ENCODE data around the gene SMPD3.

Gene SMPD3

DNA sequence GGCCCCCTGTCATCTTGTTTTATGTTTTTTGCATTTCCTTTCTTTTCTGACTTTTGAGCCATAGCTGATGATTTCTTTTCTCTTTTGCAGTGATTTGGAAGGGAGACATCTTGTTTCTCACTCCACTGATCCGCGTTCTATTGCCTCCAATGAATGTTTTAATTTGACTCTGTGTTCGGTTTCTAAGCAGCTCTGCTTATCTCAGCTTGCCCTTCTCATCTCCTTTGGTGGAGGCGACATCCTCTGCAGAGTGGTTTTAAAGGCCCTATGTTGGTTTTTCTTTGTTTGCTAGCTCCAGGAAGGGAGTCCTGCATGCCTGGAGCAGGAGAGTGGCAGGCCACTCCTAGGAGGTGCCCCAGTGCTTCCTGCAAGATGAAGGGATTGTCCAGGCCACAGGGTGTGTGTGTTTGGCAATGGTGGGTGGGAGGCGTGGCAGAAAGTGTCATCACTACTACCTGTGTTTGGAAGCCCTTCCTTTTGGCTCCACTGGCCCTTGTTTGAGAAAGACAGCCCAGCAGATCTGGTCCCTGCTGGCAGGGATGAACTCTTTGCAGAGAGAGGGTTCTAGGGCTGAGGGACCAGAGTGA, 13.6 kb downstream of the SMPD3 start:
- Mint-ChIP-seq H3K4me1 (ENCODE audit: low read depth) (peaks cover 6% of the 10 kb centered on the region), H3K4me3 (no peak overlapping the region), H3K27me3 (ENCODE audit: low read depth) (peaks cover 48% of the 10 kb centered on the region), H3K9me3 (peaks cover 10% of the 10 kb centered on the region), H3K36me3 (ENCODE audit: low read depth) (no peaks in the 10 kb centered on the region), H3K27ac (no peak overlapping the region)
- DNase-seq (ENCODE audit: low spot score): no peak

DNA sequence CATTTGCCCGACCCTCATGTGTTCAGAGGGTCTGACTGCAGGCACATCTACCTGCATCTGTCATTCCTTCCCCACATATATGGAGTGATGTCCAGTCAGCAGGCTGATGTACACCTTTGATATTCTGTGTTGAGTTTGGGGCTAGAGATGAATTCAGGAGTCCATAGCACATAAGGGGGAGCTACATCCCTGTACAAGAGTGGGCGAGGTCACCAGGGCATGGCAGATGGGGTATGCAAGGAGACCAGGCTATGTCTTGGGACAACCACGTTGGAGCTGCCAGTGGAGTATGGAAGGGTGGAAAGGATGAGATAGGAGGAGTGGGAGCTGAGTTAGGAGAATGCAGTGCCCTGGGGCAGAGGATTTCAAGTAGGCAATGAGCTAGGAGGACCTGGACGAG, 15.0 kb downstream of the SMPD3 start:
- peaks cover 45% of the 10 kb centered on the region for H3K27me3 Mint-ChIP-seq (ENCODE audit: low read depth)
- no peak overlapping the region for H3K27ac Mint-ChIP-seq
- H3K9me3 Mint-ChIP-seq: peaks cover 10% of the 10 kb centered on the region
- no peaks in the 10 kb centered on the region for H3K36me3 Mint-ChIP-seq (ENCODE audit: low read depth)
- no peak overlapping the region for H3K4me3 Mint-ChIP-seq
- H3K4me1 Mint-ChIP-seq (ENCODE audit: low read depth): peaks cover 6% of the 10 kb centered on the region
- no peak for DNase-seq (ENCODE audit: low spot score)

DNA sequence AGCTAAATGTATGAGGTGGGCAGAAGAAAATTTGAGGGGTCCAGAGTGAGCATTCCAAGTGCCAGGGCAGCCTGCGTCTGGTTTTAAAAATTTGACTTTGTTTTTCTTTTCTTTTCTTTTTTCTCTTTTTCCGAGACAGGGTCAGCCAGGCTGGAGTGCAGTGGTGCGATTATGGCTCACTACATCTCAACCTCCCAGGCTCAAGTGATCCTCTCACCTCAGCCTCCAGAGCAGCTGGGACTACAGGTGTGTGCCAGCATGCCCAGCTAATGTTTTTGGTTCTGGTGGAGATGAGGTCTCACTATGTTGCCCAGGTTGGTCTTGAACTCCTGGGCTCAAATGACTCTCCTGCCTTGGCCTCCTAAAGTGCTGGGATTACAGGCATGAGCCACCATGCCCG, 15.6 kb downstream of the SMPD3 start:
- Mint-ChIP-seq H3K9me3 (peaks cover 10% of the 10 kb centered on the region), H3K27ac (no peak overlapping the region), H3K4me1 (ENCODE audit: low read depth) (peaks cover 6% of the 10 kb centered on the region), H3K4me3 (no peak overlapping the region), H3K27me3 (ENCODE audit: low read depth) (peaks cover 47% of the 10 kb centered on the region), H3K36me3 (ENCODE audit: low read depth) (no peaks in the 10 kb centered on the region)
- no peak for DNase-seq (ENCODE audit: low spot score)

GRCh38 chr16:68429076-68429854, 19.0 kb downstream of the SMPD3 start:
- Mint-ChIP-seq H3K27ac (no peak overlapping the region), H3K4me1 (ENCODE audit: low read depth) (peaks cover 6% of the 10 kb centered on the region), H3K4me3 (no peak overlapping the region), H3K27me3 (ENCODE audit: low read depth) (peaks cover 51% of the 10 kb centered on the region), H3K36me3 (ENCODE audit: low read depth) (no peaks in the 10 kb centered on the region), H3K9me3 (no peaks in the 10 kb centered on the region)
- DNase-seq (ENCODE audit: low spot score): no peak

GRCh38 chr16:68427649-68428303, 20.5 kb downstream of the SMPD3 start:
- H3K9me3 Mint-ChIP-seq: no peaks in the 10 kb centered on the region
- peaks cover 44% of the 10 kb centered on the region for H3K27me3 Mint-ChIP-seq (ENCODE audit: low read depth)
- H3K27ac Mint-ChIP-seq: no peak overlapping the region
- peaks cover 5% of the 10 kb centered on the region for H3K4me1 Mint-ChIP-seq (ENCODE audit: low read depth)
- no peak for DNase-seq (ENCODE audit: low spot score)
- H3K36me3 Mint-ChIP-seq (ENCODE audit: low read depth): no peaks in the 10 kb centered on the region
- H3K4me3 Mint-ChIP-seq: no peak overlapping the region

DNA sequence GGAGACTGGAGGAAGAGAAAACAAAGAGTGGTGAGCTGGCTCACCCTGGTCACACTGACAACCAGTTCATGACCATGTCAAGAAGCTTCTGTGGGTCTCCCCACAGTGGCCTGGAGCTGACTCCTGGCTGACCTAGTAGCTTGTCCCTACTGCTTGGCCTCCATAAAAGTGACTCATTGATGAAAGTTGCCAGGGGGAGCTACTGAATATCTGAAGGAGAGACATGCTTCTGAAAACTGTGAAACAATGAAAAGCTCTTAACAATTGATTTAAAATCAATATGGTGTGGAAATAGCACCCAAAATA, 22.0 kb downstream of the SMPD3 start:
- Mint-ChIP-seq H3K27ac (no peak overlapping the region), H3K36me3 (ENCODE audit: low read depth) (no peaks in the 10 kb centered on the region), H3K27me3 (ENCODE audit: low read depth) (peaks cover 52% of the 10 kb centered on the region), H3K4me1 (ENCODE audit: low read depth) (peaks cover 5% of the 10 kb centered on the region), H3K4me3 (no peak overlapping the region), H3K9me3 (no peaks in the 10 kb centered on the region)
- DNase-seq (ENCODE audit: low spot score): no peak

DNA sequence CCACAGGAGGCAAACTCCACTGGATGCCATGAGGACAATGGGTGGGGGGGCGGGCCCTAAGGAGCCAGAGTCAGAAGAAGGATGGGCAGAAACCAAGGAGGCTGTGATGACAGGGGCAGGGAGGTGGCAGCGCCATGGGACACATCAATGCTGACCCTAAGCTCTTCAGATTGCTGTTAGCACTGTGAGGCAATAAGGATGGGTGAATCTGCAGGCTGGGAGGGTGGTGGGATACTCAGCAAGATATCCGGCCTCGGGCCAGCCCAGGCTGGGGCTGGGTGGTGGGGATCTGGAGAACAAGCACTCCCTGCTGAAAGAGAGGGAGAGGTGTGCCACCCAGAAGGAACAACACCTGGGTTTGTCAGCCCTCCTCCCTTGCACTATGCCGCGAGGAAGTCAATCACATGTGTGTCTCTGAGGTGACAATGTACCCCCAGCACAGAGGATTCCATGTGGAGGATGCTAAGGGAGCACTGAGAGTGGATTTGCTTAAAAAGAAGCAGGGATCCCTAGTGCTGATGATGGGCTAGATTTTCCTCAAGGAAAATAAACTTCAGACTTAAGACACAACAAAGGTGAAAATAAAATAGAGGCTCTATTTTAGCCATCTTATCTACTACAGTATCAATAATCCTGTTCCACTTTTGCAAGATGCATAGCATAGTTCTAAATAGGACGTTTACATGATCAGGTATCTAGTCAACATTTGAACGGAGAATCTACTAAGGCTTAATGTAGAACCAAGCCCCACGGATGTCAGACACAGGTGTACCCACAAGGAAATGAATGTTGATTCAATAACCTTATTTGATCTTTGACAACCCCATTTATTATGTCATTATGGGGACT, 22.6 kb downstream of the SMPD3 start:
- Mint-ChIP-seq H3K27me3 (ENCODE audit: low read depth) (peaks cover 48% of the 10 kb centered on the region), H3K36me3 (ENCODE audit: low read depth) (no peaks in the 10 kb centered on the region), H3K9me3 (no peaks in the 10 kb centered on the region), H3K4me3 (no peak overlapping the region), H3K4me1 (ENCODE audit: low read depth) (peaks cover 5% of the 10 kb centered on the region), H3K27ac (no peak overlapping the region)
- DNase-seq (ENCODE audit: low spot score): no peak

GRCh38 chr16:68423771-68424170, 24.5 kb downstream of the SMPD3 start:
- Mint-ChIP-seq H3K27me3 (ENCODE audit: low read depth) (peaks cover 35% of the 10 kb centered on the region), H3K4me1 (ENCODE audit: low read depth) (peaks cover 12% of the 10 kb centered on the region), H3K36me3 (ENCODE audit: low read depth) (peaks cover 1% of the 10 kb centered on the region), H3K27ac (no peak overlapping the region), H3K9me3 (no peaks in the 10 kb centered on the region), H3K4me3 (no peak overlapping the region)
- DNase-seq (ENCODE audit: low spot score): no peak

DNA sequence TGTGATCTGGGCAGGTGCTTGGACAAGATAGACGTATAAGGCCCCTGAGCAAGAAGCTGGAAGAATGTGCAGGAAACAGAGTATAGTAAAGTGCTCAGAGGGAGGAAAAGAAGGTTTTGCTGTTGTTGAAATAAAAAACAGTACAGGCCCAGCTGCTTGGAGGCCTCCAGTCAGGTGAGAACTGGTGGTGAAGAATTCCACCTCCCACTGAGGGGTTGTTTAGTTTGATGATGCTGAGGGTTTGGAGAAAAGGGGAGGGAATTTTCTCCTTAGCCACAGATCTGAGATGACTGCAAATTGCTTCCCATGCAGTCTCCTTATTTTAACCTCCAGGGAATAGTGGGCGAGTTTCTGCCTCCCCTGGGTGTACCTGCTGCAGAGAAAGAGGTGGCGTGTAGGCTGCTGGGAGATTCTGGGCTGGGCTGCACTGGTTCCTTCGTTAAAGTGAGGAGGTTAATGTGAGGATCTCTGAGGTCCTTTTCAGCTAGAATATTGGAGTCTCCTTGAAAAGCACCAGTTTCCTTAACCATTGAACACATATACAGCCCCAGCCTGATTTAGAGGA, 25.8 kb downstream of the SMPD3 start:
- no peak overlapping the region for H3K4me3 Mint-ChIP-seq
- DNase-seq (ENCODE audit: low spot score): no peak
- H3K27me3 Mint-ChIP-seq (ENCODE audit: low read depth): peaks cover 25% of the 10 kb centered on the region
- no peak overlapping the region for H3K27ac Mint-ChIP-seq
- H3K9me3 Mint-ChIP-seq: no peaks in the 10 kb centered on the region
- H3K36me3 Mint-ChIP-seq (ENCODE audit: low read depth): peaks cover 3% of the 10 kb centered on the region
- H3K4me1 Mint-ChIP-seq (ENCODE audit: low read depth): peaks cover 25% of the 10 kb centered on the region

DNA sequence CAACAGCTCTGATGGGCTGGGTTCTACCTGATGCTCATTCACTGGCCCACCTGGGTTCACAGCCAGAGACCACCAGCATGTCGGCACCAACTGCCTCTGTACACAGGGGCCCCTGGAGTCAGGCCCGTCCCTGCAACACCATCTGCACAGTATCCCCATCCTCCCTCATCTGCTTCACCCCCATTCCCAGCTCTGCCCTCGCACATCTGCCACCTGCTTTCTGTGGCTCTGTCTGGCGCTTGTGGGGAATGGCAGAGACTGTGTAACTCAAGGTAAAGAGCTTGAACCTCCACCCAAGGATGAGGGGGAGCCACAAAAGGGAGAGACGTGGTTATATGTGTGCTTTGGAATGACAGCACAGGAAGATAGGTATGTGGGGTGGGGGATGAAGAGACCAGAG, 27.2 kb downstream of the SMPD3 start:
- peaks cover 3% of the 10 kb centered on the region for H3K36me3 Mint-ChIP-seq (ENCODE audit: low read depth)
- no peak for DNase-seq (ENCODE audit: low spot score)
- H3K27me3 Mint-ChIP-seq (ENCODE audit: low read depth): peaks cover 26% of the 10 kb centered on the region
- no peak overlapping the region for H3K27ac Mint-ChIP-seq
- H3K4me1 Mint-ChIP-seq (ENCODE audit: low read depth): peaks cover 34% of the 10 kb centered on the region
- no peaks in the 10 kb centered on the region for H3K9me3 Mint-ChIP-seq
- no peak overlapping the region for H3K4me3 Mint-ChIP-seq

DNA sequence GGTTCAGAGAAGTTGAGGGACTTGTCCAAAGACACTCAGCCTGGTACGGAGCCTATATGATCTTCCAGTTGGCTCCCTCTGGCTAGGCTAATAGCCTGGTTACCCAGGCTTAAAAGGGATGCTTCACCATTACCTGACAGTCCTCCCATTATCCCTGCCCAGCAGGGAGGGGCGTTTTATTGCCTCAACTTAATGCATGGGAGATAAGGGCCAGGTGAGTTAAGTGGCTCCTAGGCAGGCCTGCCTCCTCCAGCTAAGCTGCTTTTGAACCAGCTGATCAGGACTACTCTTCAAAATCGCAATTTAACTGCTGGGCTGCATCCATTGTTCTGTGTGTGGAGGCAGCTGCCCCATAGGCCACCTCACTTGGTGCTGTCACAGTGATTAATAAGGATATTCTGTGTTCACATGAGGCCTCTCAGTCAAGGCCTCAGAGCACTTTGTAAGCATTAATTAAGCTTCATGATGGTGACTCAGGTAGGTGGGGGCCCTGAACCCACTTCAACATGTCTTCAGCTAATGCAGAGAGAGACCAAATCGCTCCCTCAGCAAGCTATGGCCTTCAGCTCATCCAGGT, 27.9 kb downstream of the SMPD3 start:
- H3K9me3 Mint-ChIP-seq: no peaks in the 10 kb centered on the region
- H3K4me1 Mint-ChIP-seq (ENCODE audit: low read depth): peaks cover 33% of the 10 kb centered on the region
- H3K4me3 Mint-ChIP-seq: no peak overlapping the region
- no peak for DNase-seq (ENCODE audit: low spot score)
- peaks cover 3% of the 10 kb centered on the region for H3K36me3 Mint-ChIP-seq (ENCODE audit: low read depth)
- no peak overlapping the region for H3K27ac Mint-ChIP-seq
- peaks cover 21% of the 10 kb centered on the region for H3K27me3 Mint-ChIP-seq (ENCODE audit: low read depth)

- Mint-ChIP-seq H3K9me3 (no peaks in the 10 kb centered on the region), H3K27me3 (ENCODE audit: low read depth) (peaks cover 28% of the 10 kb centered on the region), H3K4me3 (peak overlapping the region; percentile 85), H3K36me3 (ENCODE audit: low read depth) (peaks cover 3% of the 10 kb centered on the region), H3K27ac (peak overlapping the region; percentile 91), H3K4me1 (ENCODE audit: low read depth) (peaks cover 35% of the 10 kb centered on the region)
- DNase-seq (ENCODE audit: low spot score): peak; percentile 62
These were observed 30.5 kb downstream of the SMPD3 start for GRCh38 chr16:68417711-68418301.

Data from T-helper 2 cell treated with Interferon-gamma antibody and Interleukin-4, amounts not matched to agents 5 μg/mL and 100 μg/mL, for 36 hours (primary cell).